Stimulated activated CD8-positive, alpha-beta memory T cell treated with anti-CD3 and anti-CD28 coated beads, Interleukin-7, amount 100 ng/mL, for 48 hours (primary cell): ENCODE results near the gene DDX5.
A peak's percentile ranks its signal among the peaks of the same experiment; 100 is the strongest.

Source experiments
- DNase-seq, 2 donors: peaks; one replicate each; pipeline ENCODE4 v3.0.0-alpha.2; 2020; ENCODE audit warnings: low read depth in 1 of 2; ENCODE audit errors: extremely low read depth in 1 of 2

DDX5 gene

DNA sequence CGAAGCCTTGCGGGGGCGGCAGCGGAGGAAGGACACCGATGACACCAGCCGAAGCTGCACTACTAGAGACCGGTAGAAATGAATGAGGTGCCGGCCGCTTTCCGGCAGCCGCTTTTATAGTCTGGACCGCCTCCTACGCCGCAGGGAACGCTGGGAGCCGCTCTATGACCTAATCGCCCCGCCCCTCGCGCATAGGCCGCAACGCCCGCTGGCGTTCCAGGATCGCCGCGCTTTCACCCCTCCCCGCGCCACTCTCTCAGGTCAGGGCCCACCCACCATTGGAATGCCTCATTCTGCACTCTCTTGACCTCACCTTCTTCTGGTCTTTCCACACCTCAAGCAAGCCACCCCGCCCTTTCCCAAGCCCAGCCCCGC is at the start of gene DDX5:
DDX5 (minus strand) TSS at position 89 of the 375 bp plus-strand sequence. CDS start 170 bp downstream, outside the sequence.
- DNase-seq: peak; percentile 94 to 96

DNA sequence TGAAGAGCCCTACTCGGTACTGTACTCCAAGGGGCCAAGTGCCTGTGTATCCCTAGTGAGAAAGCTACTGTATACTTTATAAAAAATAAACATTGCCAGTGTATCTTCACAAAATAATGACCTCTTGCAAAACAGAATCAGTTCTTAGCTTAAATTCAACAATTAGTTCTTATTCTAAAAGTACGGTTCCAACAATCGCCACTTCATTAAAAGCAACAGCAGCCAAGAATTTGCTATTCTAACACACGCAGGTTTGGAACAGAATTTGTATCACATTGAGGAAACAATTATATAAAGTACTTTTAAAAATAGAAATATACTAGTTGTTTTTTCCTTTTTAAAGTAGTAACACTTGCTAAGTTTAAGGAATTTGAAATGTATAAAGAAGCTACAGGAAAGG is 49.2 kb upstream of the DDX5 start:
- DNase-seq: no peak

DNA sequence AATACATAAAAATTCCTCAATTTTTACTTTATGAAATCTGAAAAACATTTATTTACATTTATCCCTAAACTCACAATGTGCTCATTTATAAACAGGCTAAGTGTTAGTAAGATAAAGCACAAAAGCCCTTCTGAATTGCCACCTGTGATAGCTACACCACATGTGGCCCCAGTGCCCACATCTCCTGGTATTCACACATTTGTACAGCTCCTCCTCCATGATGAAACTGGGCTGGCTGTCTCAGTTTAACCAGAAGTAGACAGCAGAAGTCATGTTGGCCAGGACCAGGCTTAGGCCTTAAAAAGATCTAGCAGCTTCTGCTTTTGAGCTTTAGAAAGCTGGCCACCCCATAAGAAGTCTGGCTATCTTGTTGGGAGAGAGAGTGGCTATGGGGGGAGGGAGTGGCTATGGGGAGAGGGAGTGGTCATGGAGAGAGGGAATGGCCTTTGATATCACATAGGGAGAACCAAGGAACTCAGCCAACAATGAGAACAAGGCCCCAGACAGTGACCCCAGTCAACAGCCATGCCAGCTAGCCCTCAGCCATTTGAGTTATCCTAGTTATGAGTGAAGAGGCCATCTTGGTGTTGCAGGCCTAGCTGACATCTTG is 48.0 kb upstream of the DDX5 start:
- DNase-seq: no peak

DNA sequence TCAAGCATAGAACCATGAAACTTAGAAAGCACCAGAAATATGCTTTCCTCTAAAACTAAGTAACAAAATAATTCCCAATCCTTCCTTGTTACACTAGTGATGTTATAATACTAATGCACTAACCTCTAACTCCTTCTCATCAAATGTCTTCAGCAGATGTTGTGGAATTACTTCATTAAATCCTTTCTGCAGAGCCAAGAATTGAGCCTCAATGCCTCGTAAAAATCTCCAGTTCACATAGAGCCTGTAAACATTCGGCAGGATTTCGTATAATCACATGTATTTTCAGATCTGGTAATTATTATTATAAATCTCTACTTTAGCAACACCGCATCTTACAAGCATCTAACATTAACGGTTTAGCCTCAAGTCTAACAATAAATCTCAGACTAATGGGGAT is 45.4 kb upstream of the DDX5 start:
- DNase-seq: no peak

DNA sequence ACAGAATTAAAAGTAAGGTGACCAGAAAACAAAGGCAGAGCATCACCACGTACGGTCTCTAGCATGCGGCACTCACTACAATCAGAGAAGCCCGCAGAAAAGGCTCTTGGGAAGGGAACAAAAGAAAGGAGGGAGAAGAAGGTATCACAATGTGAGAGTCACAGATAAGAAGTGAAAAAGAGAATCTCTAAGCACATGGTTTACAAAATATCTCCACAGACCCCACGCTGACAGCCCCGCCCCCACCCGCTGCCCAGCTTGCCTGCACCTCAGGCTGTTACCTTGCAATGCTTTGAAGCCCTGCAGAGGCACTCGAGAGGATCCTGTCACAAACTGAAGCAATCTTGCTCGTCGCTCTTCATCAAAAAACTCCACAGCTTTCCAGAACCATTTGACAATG is 41.2 kb upstream of the DDX5 start:
- no peak for DNase-seq

DNA sequence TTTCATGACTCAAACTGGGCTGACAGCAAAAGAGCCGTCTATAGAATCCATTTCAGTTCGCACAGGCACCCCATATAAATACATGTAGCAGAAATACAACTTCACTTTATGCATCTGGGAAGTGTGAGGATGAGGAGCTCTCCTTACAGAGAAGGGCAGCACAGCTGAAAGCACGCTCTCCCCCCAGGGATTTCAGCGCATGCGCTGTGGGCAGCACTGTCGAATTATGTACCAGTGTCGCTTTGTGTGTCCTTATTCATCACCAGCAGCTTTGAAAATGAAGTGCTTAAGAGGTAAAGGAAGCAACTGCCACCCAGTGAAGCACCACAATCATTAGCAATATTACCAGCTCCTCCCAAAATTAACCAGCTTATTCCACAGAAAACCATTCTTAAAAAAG is 40.6 kb upstream of the DDX5 start:
- no peak for DNase-seq

DNA sequence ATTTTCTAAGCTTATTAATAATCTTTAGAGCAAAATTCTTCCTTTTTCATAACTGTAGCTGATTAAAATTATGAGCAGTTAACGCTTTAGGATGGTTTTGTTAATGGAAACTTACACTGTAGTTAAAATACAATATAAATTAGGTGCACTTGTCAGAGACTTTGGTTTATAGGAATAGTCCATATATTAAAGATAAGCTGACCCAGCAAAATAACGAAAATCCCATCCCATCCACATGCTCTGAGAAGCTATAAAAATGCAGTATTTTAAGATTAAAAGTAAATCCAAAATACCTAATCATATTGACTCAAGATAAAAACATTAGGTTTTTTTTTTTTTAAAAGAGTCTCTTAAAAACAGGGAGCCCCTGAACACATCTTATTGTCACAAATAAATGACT is 38.7 kb upstream of the DDX5 start:
- DNase-seq: no peak

DNA sequence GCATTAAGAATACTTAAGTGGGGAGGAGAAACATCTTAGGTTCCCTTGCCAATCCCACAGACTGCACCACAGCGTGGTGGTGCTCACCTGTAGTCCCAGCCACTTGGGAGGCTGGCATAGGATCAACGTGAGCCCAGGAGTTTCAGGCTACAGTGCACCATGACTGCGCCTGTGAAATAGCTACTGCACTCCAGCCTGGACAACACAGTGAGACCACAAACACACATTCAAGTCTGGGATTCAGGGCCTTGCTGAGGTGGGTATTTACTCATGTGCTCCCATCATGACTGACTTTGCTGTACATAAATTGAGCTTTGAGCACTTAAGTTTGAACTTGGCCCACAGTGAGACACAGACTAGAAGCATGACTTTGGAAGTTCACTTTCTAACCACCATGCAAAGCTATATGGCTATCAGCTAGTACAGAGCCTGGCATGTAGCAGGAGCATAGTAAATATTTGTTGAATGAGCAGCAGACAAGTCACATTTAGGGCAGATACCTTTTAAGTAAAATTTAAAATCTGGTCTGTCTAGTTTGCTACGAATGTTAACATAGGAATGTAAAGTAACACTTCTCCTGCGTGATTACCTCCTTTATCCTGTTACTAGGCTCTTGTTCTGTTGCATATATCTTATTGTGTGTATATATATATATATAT is 34.2 kb upstream of the DDX5 start:
- no peak for DNase-seq

DNA sequence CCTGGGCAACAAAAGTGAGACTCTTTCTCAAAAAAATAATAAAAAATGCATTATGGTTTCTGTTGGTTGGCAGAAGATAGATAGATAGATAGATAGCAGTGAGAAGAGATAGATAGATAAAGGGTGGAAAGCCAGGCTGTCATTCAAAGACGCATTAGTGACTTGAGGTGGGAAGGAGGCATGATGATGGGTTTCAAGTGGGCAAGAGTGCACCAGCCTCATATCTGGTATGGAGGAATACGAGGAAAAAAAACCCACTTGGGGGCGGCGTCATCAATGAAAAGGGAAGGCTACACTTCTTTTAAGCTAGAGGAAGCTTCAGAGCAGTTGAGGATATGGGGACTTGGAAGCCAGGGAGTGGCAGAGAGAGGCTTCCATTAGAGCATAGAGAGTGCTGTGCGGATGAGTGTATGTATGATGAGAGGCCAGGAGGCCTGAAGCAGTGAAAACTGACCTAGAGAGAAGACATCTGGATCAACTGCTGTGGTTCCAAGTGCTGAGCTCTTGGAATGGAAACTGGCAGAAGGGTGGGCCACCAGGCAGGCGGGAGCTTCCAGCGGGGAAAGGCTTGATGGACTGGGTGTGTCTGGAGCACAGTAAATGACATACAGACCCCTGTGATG is 32.5 kb upstream of the DDX5 start:
- DNase-seq: no peak

DNA sequence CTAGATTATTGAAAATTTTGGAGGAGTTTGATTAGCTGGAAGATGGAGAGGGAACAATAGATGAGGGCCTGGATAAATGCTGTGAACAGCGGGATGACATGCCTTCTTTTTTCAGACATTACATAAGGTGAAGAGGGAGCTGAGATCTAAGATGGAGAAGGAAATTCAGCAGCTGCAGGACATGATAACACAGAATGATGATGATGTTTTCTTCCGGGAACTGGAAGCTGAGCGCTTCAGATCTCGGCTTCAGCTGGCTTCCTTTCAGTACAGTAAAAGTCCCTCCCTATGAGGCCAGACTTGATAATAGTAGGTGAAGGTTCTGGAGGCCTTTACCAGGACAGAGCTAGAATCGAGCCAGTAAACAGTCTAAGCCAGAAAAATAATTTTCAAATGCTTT is 31.4 kb upstream of the DDX5 start:
- DNase-seq: no peak

DNA sequence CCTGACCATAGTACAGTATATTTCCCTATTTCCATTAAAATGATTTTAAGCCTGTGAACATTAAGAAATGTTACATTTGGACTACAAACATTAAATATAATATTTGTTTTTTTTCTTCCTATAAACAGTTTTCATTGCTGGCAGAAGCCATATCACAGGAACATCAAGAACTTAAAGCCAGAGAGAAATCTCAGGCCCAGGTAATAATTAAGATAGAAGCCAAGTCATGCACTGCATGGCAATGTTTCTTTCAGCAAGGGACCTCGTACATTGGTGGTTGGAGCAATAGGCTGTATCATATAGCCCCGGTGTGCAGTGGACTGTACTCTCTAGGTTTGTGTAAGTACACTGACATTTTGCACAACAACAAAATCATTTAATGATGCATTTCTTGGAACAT is 30.8 kb upstream of the DDX5 start:
- DNase-seq: no peak

DNA sequence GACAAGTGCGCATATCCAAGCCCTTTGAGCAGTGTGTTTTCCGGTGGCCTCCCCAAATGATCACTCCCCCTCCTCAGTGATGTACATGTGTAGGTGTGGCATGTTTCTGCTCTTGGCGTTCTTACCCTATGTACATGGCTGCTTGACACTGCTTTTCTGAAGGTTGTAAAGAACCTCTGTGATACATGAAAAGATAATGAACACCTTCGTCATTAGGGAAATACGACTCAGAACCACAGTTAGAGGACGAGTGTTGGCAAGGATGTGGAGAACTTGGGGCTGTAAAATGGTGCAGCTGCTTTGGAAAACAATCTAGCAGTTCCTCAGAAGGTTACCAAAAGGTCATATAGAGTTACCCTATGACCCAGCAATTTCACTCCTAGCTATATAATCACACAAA is 29.3 kb upstream of the DDX5 start:
- DNase-seq: no peak

DNA sequence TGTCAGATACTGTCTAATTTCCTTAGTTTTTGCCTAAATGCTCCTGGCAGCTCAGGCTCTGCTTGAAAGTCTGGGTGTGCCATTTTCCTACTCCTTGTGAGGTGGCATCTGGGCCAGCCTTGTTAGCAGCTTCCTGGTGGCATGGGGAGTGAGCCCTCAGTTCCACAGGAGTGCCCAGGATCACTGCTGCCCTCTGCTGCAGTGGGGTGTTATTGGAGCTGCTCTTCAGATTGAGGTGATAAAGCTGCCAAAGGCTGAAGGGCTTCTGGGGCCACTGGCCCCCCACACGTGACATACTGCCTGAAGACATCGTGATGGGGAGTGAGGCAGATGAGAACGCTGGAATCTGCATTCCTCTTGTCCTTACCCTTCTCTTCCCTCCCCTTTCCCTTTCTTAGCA is 28.1 kb upstream of the DDX5 start:
- no peak for DNase-seq

DNA sequence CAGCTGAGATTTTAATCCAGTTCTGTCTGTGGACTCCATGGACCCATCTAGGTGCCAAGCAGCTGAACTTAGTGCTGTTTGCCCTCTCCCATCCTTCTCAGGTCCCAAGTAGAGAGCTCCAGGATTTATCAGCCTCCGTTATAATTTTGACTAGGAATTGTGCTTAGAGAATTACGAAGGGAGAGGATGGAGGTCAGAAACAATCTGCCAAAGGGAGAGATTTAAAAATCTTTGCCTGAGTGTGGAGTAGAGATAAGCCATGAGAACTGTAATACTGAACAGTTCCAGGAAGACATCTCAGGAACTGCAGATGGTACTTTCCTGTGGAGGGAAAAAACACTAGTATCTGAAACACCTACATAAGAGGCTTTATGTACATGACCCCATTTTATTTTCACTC is 27.7 kb upstream of the DDX5 start:
- no peak for DNase-seq

DNA sequence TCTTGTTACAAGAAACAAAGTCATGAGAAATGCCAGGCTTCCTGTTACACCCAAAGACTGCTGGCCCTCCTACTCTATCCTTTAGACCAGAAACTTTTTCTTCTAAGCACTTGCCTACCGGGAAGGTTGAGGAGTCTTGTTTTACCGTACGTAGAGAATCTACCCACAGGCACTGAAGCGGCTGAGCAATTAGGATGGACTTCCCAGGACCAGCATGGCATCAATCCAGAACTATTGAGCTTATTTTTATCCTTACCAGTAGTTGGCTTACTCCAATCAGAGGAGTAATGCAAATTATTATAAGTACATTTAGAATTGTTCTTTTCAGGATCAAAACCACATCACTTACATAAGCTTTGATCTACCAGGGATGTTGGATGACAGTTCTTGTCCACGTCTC is 26.3 kb upstream of the DDX5 start:
- no peak for DNase-seq

DNA sequence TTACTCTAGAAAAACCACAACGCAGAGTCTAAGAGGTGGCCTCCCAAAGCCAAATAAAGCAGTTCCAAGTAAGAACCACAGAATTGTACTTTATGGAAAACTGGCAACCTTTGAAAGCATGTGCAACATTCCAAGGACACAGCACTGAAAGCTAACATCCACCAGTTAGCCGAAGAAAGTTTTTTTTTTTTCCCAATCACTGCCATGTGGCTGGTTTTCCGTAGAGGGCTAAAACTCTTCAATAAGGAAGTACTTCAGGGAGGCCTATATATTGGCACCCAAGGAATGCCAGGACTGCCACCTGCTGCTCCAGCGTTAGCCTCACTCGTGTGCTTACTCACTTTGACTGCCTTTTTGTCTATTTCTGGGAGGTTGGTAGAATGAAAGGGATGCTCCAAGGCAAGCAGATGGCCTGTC is 25.9 kb upstream of the DDX5 start:
- no peak for DNase-seq

DNA sequence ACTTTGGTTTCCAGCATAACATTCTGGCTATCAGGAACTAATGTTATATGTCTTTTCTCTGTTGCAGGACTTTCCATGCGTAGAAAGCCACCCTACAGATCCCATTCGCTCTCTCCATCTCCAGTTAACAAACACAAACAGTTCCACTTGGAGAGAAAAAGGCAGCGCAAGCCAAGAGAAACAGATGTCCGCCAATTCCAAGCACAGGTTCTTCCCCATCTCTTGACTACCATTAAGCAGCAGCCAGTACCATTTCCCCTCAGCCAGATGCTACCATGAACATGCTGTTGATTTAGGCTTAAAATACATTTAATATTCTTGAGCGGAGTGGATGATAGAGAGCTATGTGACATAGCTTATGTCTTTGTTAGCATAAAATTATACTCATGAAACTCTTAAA is 23.1 kb upstream of the DDX5 start:
- no peak for DNase-seq

DNA sequence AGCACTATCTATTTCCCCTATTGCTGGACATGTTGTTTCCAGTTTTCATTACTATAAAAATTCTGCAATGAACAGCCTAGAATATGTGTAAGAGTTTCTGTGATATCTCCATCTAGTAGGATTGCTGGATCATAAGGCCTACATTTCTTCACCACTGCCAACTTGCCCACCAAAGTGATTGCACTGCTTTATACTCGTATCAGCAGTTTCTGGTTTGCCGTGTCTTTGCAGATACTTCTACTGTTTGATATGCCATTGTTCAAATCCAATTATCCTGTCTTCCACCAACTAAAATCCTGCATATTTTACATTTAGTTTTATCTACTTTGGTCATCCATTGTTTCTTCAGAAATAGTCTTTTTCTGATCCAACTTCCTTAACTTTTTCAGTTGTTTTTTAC is 21.8 kb upstream of the DDX5 start:
- no peak for DNase-seq

DNA sequence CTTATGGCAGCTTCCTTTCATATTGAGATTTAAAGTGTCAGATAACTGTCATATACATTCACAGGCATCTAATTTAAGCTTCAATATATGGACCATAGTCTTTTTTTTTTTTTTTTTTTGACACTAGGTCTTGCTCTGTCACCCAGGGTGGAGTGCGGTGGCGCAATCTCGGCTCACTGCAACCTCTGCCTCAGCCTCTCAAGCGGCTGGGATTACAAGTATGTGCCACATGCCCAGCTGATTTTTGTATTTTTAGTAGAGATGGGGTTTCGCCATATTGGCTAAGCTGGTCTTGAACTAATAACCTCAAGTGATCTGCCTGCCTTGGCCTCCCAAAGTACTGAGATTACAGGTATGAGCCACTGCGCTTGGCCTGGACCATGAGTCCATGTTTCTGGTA is 14.3 kb upstream of the DDX5 start:
- no peak for DNase-seq

DNA sequence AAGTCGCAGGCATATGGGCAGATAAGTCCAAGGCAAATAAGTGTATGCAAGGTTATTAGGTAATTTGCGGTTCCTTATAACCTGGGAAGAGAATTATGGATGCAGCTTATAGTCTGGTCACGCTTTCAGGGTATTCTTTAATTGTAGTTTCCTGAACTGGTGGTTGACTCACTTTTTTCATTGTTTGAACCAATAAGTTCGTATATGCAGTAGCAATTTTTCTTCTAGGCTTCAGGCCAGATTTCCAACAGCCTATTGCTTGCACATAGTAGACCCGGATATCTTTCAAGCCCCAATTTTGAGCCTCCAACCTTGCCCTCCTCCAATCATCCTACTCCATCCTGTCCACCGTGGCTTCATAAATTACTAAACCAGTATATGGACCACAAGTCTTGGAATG is 13.5 kb upstream of the DDX5 start:
- no peak for DNase-seq

DNA sequence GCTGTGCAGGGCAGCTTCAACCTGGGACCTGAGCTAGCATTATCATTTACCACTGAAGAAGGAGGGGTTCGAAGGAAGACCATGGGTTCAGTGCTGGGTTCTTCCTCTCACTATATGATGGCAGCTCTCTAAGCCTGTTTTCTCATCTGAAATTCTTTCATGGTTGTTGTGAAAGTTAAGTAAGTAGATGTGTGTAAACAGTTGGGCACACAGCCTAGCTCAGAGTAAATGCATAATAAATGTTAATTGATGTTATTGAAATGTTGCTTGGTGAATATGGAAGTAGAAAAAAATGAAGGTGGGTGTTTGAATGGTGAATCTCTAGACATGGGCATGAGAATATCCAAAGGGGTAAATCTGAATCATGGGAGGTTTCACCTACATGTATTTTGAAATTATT is 9.7 kb upstream of the DDX5 start:
- DNase-seq: no peak

DNA sequence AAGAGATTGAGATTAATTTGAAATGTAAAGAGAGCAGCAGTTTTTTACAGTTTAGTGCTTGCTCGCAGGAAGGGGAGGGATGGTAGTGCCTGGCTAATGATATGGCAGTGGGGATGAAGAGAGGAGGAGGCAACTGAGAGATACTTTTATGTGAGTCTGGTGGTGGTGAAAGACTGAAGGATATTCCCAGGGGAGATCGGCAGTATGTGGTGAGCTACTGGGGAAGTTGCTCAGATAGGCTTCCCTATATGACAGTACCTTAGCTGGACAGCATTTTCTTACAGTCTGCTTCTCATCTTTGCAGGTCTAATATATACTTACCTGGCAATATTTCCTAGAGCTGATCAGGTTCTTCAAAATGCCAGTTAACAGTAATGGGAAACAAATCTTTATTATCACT is 9.3 kb upstream of the DDX5 start:
- DNase-seq: no peak

DNA sequence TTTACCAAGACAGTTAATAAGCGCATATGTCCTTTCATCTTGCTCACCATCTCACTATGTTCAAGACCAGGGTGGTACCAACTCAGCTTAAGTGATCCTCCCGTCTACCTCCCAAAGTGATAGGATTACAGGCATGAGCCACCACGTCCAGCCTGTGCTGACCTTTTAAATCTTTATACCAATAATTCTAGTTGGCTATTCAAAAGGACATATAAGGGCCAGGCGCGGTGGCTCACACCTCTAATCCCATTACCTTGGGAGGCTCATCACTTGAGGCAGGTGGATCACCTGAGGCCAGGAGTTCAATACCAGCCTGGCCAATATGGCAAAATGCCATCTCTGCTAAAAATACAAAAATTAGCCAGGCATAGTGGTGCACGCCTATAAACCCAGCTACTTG is 3.1 kb upstream of the DDX5 start:
- DNase-seq: no peak
